HepG2 (cell line): ENCODE data around the gene B3GNT9. TPM values are rescaled to one million over a fixed set of nuclear protein-coding genes. Genes with fewer than 3 reads are reported as not detected.

Experiments used
- HDAC2 ChIP-seq: sonication (generic); formaldehyde crosslinking; IDR thresholded peaks from 2 replicates; pipeline ENCODE4 v1.4.0; 2020; ENCODE audit warnings: missing genetic modification reagents
- HOMEZ ChIP-seq: IDR thresholded peaks from 2 replicates; pipeline ENCODE4 v1.6.1; 2016; ENCODE audit warnings: low read depth
- MATR3 ChIP-seq: sonication (generic); formaldehyde crosslinking; IDR thresholded peaks from 2 replicates; pipeline ENCODE4 v1.4.0; 2020; ENCODE audit warnings: missing genetic modification reagents
- MLX ChIP-seq: IDR thresholded peaks from 2 replicates; pipeline ENCODE4 v1.6.1; 2016
- MYPOP ChIP-seq: sonication (generic); formaldehyde crosslinking; IDR thresholded peaks from 2 replicates; pipeline ENCODE4 v1.8.1; 2023; ENCODE audit warnings: mild to moderate bottlenecking, moderate library complexity, missing genetic modification reagents
- NFIC ChIP-seq: IDR thresholded peaks from 2 replicates; pipeline ENCODE4 v1.6.1; 2012; ENCODE audit warnings: mild to moderate bottlenecking, low read length, inconsistent platforms
- RERE ChIP-seq: IDR thresholded peaks from 2 replicates; pipeline ENCODE4 v1.6.1; 2016; ENCODE audit warnings: low read depth, missing genetic modification reagents, missing compliant biosample characterization
- SP2 ChIP-seq: sonication (generic); formaldehyde crosslinking; IDR thresholded peaks from 2 replicates; pipeline ENCODE4 v1.5.1; 2020; ENCODE audit warnings: mild to moderate bottlenecking, missing genetic modification reagents
- SYNCRIP ChIP-seq: fragments of 200-400 bp; formaldehyde crosslinking; IDR thresholded peaks from 2 replicates; pipeline ENCODE4 v1.6.1; 2018; ENCODE audit warnings: mild to moderate bottlenecking, low read depth, low read length; ENCODE audit not compliant: insufficient read depth
- TFE3 ChIP-seq: IDR thresholded peaks from 2 replicates; pipeline ENCODE4 v1.6.1; 2016
- U2AF2 ChIP-seq: fragments of 200-400 bp; formaldehyde crosslinking; IDR thresholded peaks from 2 replicates; pipeline ENCODE4 v1.6.1; 2017; ENCODE audit warnings: low read depth, mild to moderate bottlenecking, low read length
- ZBTB8A ChIP-seq: sonication (generic); formaldehyde crosslinking; IDR thresholded peaks from 2 replicates; pipeline ENCODE4 v1.4.0; 2020; ENCODE audit warnings: mild to moderate bottlenecking, low read depth, missing genetic modification reagents, borderline replicate concordance
- ZNF333 ChIP-seq: sonication (generic); formaldehyde crosslinking; IDR thresholded peaks from 2 replicates; pipeline ENCODE4 v1.4.0; 2020; ENCODE audit warnings: mild to moderate bottlenecking, missing genetic modification reagents, borderline replicate concordance
- ZNF414 ChIP-seq: sonication (generic); formaldehyde crosslinking; IDR thresholded peaks from 2 replicates; pipeline ENCODE4 v1.5.0; 2020; ENCODE audit warnings: missing genetic modification reagents
- ZNF580 ChIP-seq: IDR thresholded peaks from 2 replicates; pipeline ENCODE4 v1.6.1; 2016; ENCODE audit warnings: low read depth, borderline replicate concordance
- ZNF652 ChIP-seq: IDR thresholded peaks from 2 replicates; pipeline ENCODE4 v1.6.1; 2016; ENCODE audit warnings: low read depth, borderline replicate concordance
- ZNF878 ChIP-seq: sonication (generic); formaldehyde crosslinking; IDR thresholded peaks from 2 replicates; pipeline ENCODE4 v1.8.1; 2023; ENCODE audit warnings: mild to moderate bottlenecking, missing genetic modification reagents, moderate library complexity
- polyA plus RNA-seq, 8 experiments: library from polyadenylated mRNA; depleted of rRNA in 3 of 8; stranded (reverse) in 7 of 8; unstranded in 1 of 8; fragments of >200 nt; fragmentation: Illumina TruSeq in 4 of 8; extraction: Trizol in 4 of 8; gene quantifications; 2 replicates each; pipeline versions ENCODE4 v1.2.1 to v1.2.3, GENCODE V29; 2011 to 2016; ENCODE audit warnings: low read depth in 4 of 8, missing spikeins in 1 of 8, mixed read lengths in 1 of 8; ENCODE audit not compliant: insufficient read depth in 1 of 8
- total RNA-seq, 5 experiments: library from RNA; depleted of rRNA; stranded (reverse); fragments of >200 nt; fragmentation: Illumina TruSeq; extraction: Trizol; gene quantifications; 2 replicates each; pipeline ENCODE4 v1.2.3, GENCODE V29; 2016; ENCODE audit warnings: low read depth in 1 of 5

Gene B3GNT9
- total and polyA plus RNA-seq, 2 of the 13 experiments (the other 11 are each of a cell fraction or from before 2014, with no cell fraction given): 1.5 to 3.1 TPM

GRCh38 chr16:67109407-67110135, 41.2 kb downstream of the B3GNT9 start, which contains the start of gene PHAF1 (continued):
- peak; percentile 98 for TF ChIP-seq ZNF414 (CRISPR knock-in tag)
- peak; percentile 79; the same call in 1 of the 2 replicates for TF ChIP-seq MYPOP (CRISPR knock-in tag)
- TF ChIP-seq HOMEZ (CRISPR knock-in tag): no peak
- no peak; the same call in 1 of the 2 replicates for TF ChIP-seq TFE3 (CRISPR knock-in tag)
- no peak for TF ChIP-seq SYNCRIP
- 0 out of 2 replicates have a peak, but pooled peaks have one; percentile 68 for TF ChIP-seq U2AF2
- TF ChIP-seq NFIC: no peak
- peak; percentile 62 for TF ChIP-seq HDAC2 (CRISPR knock-in tag)
- no peak for TF ChIP-seq MATR3 (CRISPR knock-in tag)
- no peak; the same call in none of the 2 replicates for TF ChIP-seq SP2 (CRISPR knock-in tag)
- no peak for TF ChIP-seq ZBTB8A (CRISPR knock-in tag)
- TF ChIP-seq ZNF878: no peak
- peak; percentile 8; the same call in 1 of the 2 replicates for TF ChIP-seq MLX (CRISPR knock-in tag)
- TF ChIP-seq ZNF580 (CRISPR knock-in tag): peak; percentile 92
- peak; percentile 31; the same call in 1 of the 2 replicates for TF ChIP-seq RERE (CRISPR knock-in tag)
- TF ChIP-seq ZNF652 (CRISPR knock-in tag): 0 out of 2 replicates have a peak, but pooled peaks have one; percentile 19
- peak; percentile 76 for TF ChIP-seq ZNF333 (CRISPR knock-in tag)
